COLO668 (cell line): Measurements from ENCODE around the gene RPS27L.

Experiments
- DNase-seq: peaks from one replicate; lab custom pipeline; 2025; ENCODE audit not compliant: unreplicated experiment; lab: John Stamatoyannopoulos, UW

The RPS27L gene

GRCh38 chr15:63188247-63188925 lies 31.1 kb upstream of the RPS27L start:
- no peak for DNase-seq

- DNase-seq: no peak
These were observed 30.4 kb upstream of the RPS27L start for GRCh38 chr15:63187589-63188226.

- no peak for DNase-seq
These were observed 28.8 kb upstream of the RPS27L start for GRCh38 chr15:63186065-63186464.

GRCh38 chr15:63185206-63185605 lies 27.9 kb upstream of the RPS27L start:
- no peak for DNase-seq

- DNase-seq: no peak
These were observed 24.4 kb upstream of the RPS27L start for GRCh38 chr15:63181648-63182047.

- DNase-seq: no peak
These were observed 23.5 kb upstream of the RPS27L start for GRCh38 chr15:63180746-63181145.

- no peak for DNase-seq
These were observed 20.8 kb upstream of the RPS27L start for GRCh38 chr15:63178034-63178433.

GRCh38 chr15:63176302-63176701 lies 19.0 kb upstream of the RPS27L start:
- no peak for DNase-seq

GRCh38 chr15:63172851-63173451 lies 15.7 kb upstream of the RPS27L start:
- no peak for DNase-seq

GRCh38 chr15:63172376-63172775 lies 15.1 kb upstream of the RPS27L start:
- no peak for DNase-seq

GRCh38 chr15:63169788-63170187 lies 12.5 kb upstream of the RPS27L start:
- no peak for DNase-seq

GRCh38 chr15:63166219-63166618 lies 8.9 kb upstream of the RPS27L start:
- no peak for DNase-seq

GRCh38 chr15:63165166-63165859 lies 8.0 kb upstream of the RPS27L start:
- DNase-seq: no peak

- DNase-seq: no peak
These were observed 5.9 kb upstream of the RPS27L start for GRCh38 chr15:63163217-63163616.

GRCh38 chr15:63160638-63161037 lies 3.4 kb upstream of the RPS27L start:
- no peak for DNase-seq

- peak; percentile 23 for DNase-seq
These were observed 684 bp upstream of the RPS27L start for GRCh38 chr15:63157891-63158431.

- peak; percentile 42 for DNase-seq
These were observed 541 bp downstream of the RPS27L start for GRCh38 chr15:63156755-63157117.

GRCh38 chr15:63156086-63156710 lies 1.1 kb downstream of the RPS27L start:
- DNase-seq: no peak

GRCh38 chr15:63155486-63155885 lies 1.8 kb downstream of the RPS27L start:
- DNase-seq: no peak

- DNase-seq: no peak
These were observed 5.6 kb downstream of the RPS27L start for GRCh38 chr15:63151665-63152064.

GRCh38 chr15:63146684-63147083 lies 10.6 kb downstream of the RPS27L start:
- no peak for DNase-seq
